ENCODE measurements around the gene PTGES2. TPM values are rescaled to one million over a fixed set of nuclear protein-coding genes. Genes with fewer than 3 reads are reported as not detected.

The PTGES2 gene
- total RNA-seq: 31.1 and 34.2 TPM in 2 replicates

GRCh38 chr9:128127568-128127989 is at the start of gene PTGES2:
PTGES2 (minus strand) TSS chr9:128127729; CDS start chr9:128127717, 12 bp downstream.

GRCh38 chr9:128159784-128160602 is 32.5 kb upstream of the PTGES2 start, which contains the start of gene BBLN:
BBLN (plus strand) TSS chr9:128160265; CDS start chr9:128160408, 143 bp downstream.

GRCh38 chr9:128149001-128149701 is 21.6 kb upstream of the PTGES2 start, which contains the start of gene LCN2:
LCN2 (plus strand) TSS chr9:128149453; CDS start chr9:128149526, 73 bp downstream.

Other genes with a start within 250 kb of the PTGES2 start
- gene ST6GALNAC6, start 228.1 kb downstream of the PTGES2 start, total RNA-seq: 81.9 and 89.9 TPM in 2 replicates
- 46.0 and 52.7 TPM in 2 replicates for gene ST6GALNAC4, start 210.7 kb downstream of the PTGES2 start, total RNA-seq
- 3.8 and 3.9 TPM in 2 replicates for gene PIP5KL1, start 197.0 kb downstream of the PTGES2 start, total RNA-seq
- 11.3 and 11.4 TPM in 2 replicates for gene DPM2, start 189.9 kb downstream of the PTGES2 start, total RNA-seq
- gene EEIG1, start 146.7 kb downstream of the PTGES2 start, total RNA-seq: 9.5 and 15.4 TPM in 2 replicates
- gene NAIF1, start 60.4 kb downstream of the PTGES2 start, total RNA-seq: 6.3 and 8.8 TPM in 2 replicates
- gene SLC25A25, start 59.5 kb downstream of the PTGES2 start, total RNA-seq: 16.4 and 19.3 TPM in 2 replicates
- gene LCN2, start 21.7 kb upstream of the PTGES2 start, total RNA-seq: 0.39 TPM in 1 of 2 replicates, not detected in the other
- 43.0 and 62.7 TPM in 2 replicates for gene BBLN, start 32.5 kb upstream of the PTGES2 start, total RNA-seq
- 32.5 and 38.3 TPM in 2 replicates for gene CIZ1, start 63.8 kb upstream of the PTGES2 start, total RNA-seq
- gene DNM1, start 75.7 kb upstream of the PTGES2 start, total RNA-seq: 9.4 and 16.5 TPM in 2 replicates
- gene GOLGA2, start 148.3 kb upstream of the PTGES2 start, total RNA-seq: 112 and 134 TPM in 2 replicates
- 20.1 and 22.7 TPM in 2 replicates for gene SWI5, start 148.5 kb upstream of the PTGES2 start, total RNA-seq
- 12.4 and 16.2 TPM in 2 replicates for gene TRUB2, start 194.7 kb upstream of the PTGES2 start, total RNA-seq
- gene COQ4, start 195.1 kb upstream of the PTGES2 start, total RNA-seq: 29.1 and 33.7 TPM in 2 replicates
- 15.5 and 20.9 TPM in 2 replicates for gene SLC27A4, start 212.8 kb upstream of the PTGES2 start, total RNA-seq
- gene URM1, start 243.6 kb upstream of the PTGES2 start, total RNA-seq: 33.6 and 36.3 TPM in 2 replicates

Measured in articular chondrocyte of knee joint (primary cell).